Hepatocyte (in vitro differentiated cells): ENCODE measurements around the gene PCDHA1. TPM values are rescaled to one million over a fixed set of nuclear protein-coding genes. Genes with fewer than 3 reads are reported as not detected.

ENCODE experiments used
- DNase-seq: peaks from one replicate; pipeline ENCODE4 v3.0.0-alpha.2; 2016; ENCODE audit warnings: low spot score
- H2AFZ ChIP-seq: fragments of 200-600 bp; sonication (generic); 2 replicates; pipeline ENCODE4 v1.6.0; 2016; ENCODE audit warnings: antibody characterized with exemption, mild to moderate bottlenecking
- H3K27ac ChIP-seq: fragments of 200-600 bp; sonication (generic); 2 replicates; pipeline ENCODE4 v1.5.1; 2016; ENCODE audit warnings: mild to moderate bottlenecking
- H3K27me3 ChIP-seq: fragments of 200-600 bp; sonication (generic); 2 replicates; pipeline ENCODE4 v1.6.1; 2016
- H3K36me3 ChIP-seq: fragments of 200-600 bp; sonication (generic); replicated peaks from 2 replicates; pipeline ENCODE4 v1.5.1; 2016; ENCODE audit warnings: low read depth; ENCODE audit not compliant: insufficient read depth
- H3K4me1 ChIP-seq: fragments of 200-600 bp; sonication (generic); 2 replicates; pipeline ENCODE4 v1.5.1; 2016; ENCODE audit warnings: mild to moderate bottlenecking, moderate library complexity; ENCODE audit not compliant: insufficient read depth
- H3K4me2 ChIP-seq: fragments of 200-600 bp; sonication (generic); 2 replicates; pipeline ENCODE4 v1.6.0; 2016
- H3K4me3 ChIP-seq: fragments of 200-600 bp; sonication (generic); 2 replicates; pipeline ENCODE4 v1.5.1; 2016; ENCODE audit warnings: mild to moderate bottlenecking
- H3K79me2 ChIP-seq: fragments of 200-600 bp; sonication (generic); 2 replicates; pipeline ENCODE4 v1.6.0; 2017; ENCODE audit warnings: mild to moderate bottlenecking
- H3K9me2 ChIP-seq: fragments of 200-600 bp; sonication (generic); replicated peaks from 2 replicates; pipeline ENCODE4 v1.6.0; 2017; ENCODE audit warnings: mild to moderate bottlenecking; ENCODE audit not compliant: insufficient read depth
- H3K9me3 ChIP-seq: fragments of 200-600 bp; sonication (generic); 2 replicates; pipeline ENCODE4 v1.5.1; 2016; ENCODE audit warnings: low read depth, mild to moderate bottlenecking
- H4K20me1 ChIP-seq: fragments of 200-600 bp; sonication (generic); 2 replicates; pipeline ENCODE4 v1.6.0; 2016; ENCODE audit warnings: mild to moderate bottlenecking; ENCODE audit not compliant: insufficient read depth, poor library complexity, severe bottlenecking
- EZH2 ChIP-seq: fragments of 200-600 bp; sonication (generic); IDR thresholded peaks from 2 replicates; pipeline ENCODE4 v1.6.1; 2016; ENCODE audit warnings: antibody characterized with exemption, mild to moderate bottlenecking, borderline replicate concordance
- EZH2phosphoT487 ChIP-seq: fragments of 200-600 bp; sonication (generic); IDR thresholded peaks from one replicate; pipeline ENCODE4 v1.6.1; 2018; ENCODE audit warnings: antibody characterized with exemption, mild to moderate bottlenecking, low read depth, moderate library complexity; ENCODE audit not compliant: unreplicated experiment, severe bottlenecking
- WGBS: methylation state at CpG from one replicate; pipeline ENCODE4 v1.1.6; 2016; ENCODE audit warnings: low lambda C conversion rate; ENCODE audit errors: missing lambda C conversion rate; 5-methylcytosine and 5-hydroxymethylcytosine counted together
- polyA plus RNA-seq: library from polyadenylated mRNA; unstranded; fragments of >200 nt; fragmentation: Nextera tagmentation; extraction: Ambion mirVana; gene quantifications from 2 replicates; pipeline ENCODE4 v1.2.1, GENCODE V29; 2016
- total RNA-seq: library from RNA; depleted of rRNA; stranded (reverse); fragments of >200 nt; gene quantifications from 2 replicates; pipeline ENCODE4 v1.2.3, GENCODE V29; 2014
- TF ChIP-seq, protein P1 (sequence below): fragments of 200-600 bp; sonication (generic); IDR thresholded peaks from 2 replicates; pipeline ENCODE4 v1.5.1; 2016; ENCODE audit warnings: antibody characterized with exemption, mild to moderate bottlenecking; ENCODE audit not compliant: poor library complexity

The PCDHA1 gene
- total RNA-seq (0.04 TPM in 1 of 2 replicates, not detected in the other), polyA plus RNA-seq (not detected in 2 replicates)

DNA sequence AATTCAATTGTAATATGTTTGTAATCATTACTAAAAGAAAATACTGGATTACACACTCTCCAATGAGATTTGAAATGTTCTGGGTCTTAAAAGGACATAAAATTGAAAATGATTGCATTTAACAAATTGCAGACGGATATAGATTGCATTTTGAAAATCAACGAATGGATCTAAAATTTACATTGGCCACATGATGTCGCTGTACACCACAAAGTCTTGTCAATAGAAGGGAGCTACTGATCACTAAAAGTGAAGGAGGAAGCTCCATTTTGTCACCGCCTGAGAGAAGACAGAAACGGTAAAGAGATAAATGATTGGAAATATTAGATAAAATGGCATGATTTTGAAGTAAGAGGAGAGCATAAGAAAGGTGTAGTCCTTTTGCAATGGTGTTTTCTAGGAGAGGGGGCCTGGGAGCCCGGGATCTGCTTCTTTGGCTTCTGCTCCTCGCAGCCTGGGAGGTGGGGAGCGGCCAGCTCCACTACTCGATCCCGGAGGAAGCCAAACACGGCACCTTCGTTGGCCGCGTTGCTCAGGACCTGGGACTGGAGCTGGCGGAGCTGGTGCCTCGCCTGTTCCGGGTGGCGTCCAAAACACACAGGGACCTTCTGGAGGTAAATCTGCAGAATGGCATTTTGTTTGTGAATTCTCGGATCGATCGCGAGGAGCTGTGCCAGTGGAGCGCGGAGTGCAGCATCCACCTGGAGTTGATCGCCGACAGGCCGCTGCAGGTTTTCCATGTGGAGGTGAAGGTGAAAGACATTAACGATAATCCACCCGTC is at the start of gene PCDHA1:
TSS of gene PCDHA1 (plus strand) at position 236 of the 782 bp plus-strand sequence.
- no peak for DNase-seq
- Histone ChIP-seq H3K9me2 (no peaks in the 10 kb centered on the region), H3K27ac (no peak within 1 kb of the TSS), H3K4me3 (no peak within 1 kb of the TSS), H3K27me3 (no peaks in the 10 kb centered on the region), H3K4me2 (no peak within 1 kb of the TSS), H3K36me3 (no peaks in the 10 kb centered on the region), H4K20me1 (no peaks in the 10 kb centered on the region), H3K79me2 (no peaks in the 10 kb centered on the region), H3K4me1 (no peaks in the 10 kb centered on the region), H2AFZ (no peak within 1 kb of the TSS), H3K9me3 (peaks cover 5% of the 10 kb centered on the region)
- 88% methylated on average over 29 of the region's 29 CpGs for WGBS
- TF ChIP-seq EZH2phosphoT487 (no peak), EZH2 (no peak)
- TF ChIP-seq, protein P1, sequence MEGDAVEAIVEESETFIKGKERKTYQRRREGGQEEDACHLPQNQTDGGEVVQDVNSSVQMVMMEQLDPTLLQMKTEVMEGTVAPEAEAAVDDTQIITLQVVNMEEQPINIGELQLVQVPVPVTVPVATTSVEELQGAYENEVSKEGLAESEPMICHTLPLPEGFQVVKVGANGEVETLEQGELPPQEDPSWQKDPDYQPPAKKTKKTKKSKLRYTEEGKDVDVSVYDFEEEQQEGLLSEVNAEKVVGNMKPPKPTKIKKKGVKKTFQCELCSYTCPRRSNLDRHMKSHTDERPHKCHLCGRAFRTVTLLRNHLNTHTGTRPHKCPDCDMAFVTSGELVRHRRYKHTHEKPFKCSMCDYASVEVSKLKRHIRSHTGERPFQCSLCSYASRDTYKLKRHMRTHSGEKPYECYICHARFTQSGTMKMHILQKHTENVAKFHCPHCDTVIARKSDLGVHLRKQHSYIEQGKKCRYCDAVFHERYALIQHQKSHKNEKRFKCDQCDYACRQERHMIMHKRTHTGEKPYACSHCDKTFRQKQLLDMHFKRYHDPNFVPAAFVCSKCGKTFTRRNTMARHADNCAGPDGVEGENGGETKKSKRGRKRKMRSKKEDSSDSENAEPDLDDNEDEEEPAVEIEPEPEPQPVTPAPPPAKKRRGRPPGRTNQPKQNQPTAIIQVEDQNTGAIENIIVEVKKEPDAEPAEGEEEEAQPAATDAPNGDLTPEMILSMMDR = no peak

- Histone ChIP-seq H4K20me1 (no peaks in the 10 kb centered on the region), H3K27me3 (peaks cover 5% of the 10 kb centered on the region)
These were observed 48.5 kb upstream of the PCDHA1 start for GRCh38 chr5:140737486-140737885.

GRCh38 chr5:140741967-140742366 is 44.0 kb upstream of the PCDHA1 start:
- Histone ChIP-seq H3K27me3 (no peaks in the 10 kb centered on the region), H3K79me2 (no peaks in the 10 kb centered on the region), H3K9me3 (no peaks in the 10 kb centered on the region), H3K9me2 (no peaks in the 10 kb centered on the region), H2AFZ (no peak overlapping the region), H3K4me3 (no peak overlapping the region), H3K27ac (no peak overlapping the region), H3K4me2 (no peak overlapping the region), H4K20me1 (no peaks in the 10 kb centered on the region), H3K4me1 (no peaks in the 10 kb centered on the region), H3K36me3 (no peaks in the 10 kb centered on the region)
- no peak for TF ChIP-seq EZH2phosphoT487
- TF ChIP-seq, protein P1 = no peak
- TF ChIP-seq EZH2 = no peak
- no peak for DNase-seq
- WGBS = 60% methylated on average over 1 of the region's 1 CpG

More at GRCh38 chr5:140737486-140737885, 48.5 kb upstream of the PCDHA1 start:
- TF ChIP-seq EZH2 (no peak), EZH2phosphoT487 (no peak)
- TF ChIP-seq, protein P1 = no peak
- no peaks in the 10 kb centered on the region for H3K9me3 ChIP-seq
- no peak overlapping the region for H3K27ac ChIP-seq
- H3K4me1 ChIP-seq = no peaks in the 10 kb centered on the region
- H3K4me2 ChIP-seq = no peak overlapping the region
- H3K79me2 ChIP-seq = no peaks in the 10 kb centered on the region
- no peak overlapping the region for H3K4me3 ChIP-seq
- WGBS = 81% methylated on average over 1 of the region's 1 CpG
- H3K36me3 ChIP-seq = no peaks in the 10 kb centered on the region
- H2AFZ ChIP-seq = no peak overlapping the region
- no peak for DNase-seq
- H3K9me2 ChIP-seq = no peaks in the 10 kb centered on the region
